ENCODE measurements around the gene LRRIQ4. TPM values are rescaled to one million over a fixed set of nuclear protein-coding genes. Genes with fewer than 3 reads are reported as not detected.

The LRRIQ4 gene
- total and polyA plus RNA-seq, 2 donors = not detected

DNA sequence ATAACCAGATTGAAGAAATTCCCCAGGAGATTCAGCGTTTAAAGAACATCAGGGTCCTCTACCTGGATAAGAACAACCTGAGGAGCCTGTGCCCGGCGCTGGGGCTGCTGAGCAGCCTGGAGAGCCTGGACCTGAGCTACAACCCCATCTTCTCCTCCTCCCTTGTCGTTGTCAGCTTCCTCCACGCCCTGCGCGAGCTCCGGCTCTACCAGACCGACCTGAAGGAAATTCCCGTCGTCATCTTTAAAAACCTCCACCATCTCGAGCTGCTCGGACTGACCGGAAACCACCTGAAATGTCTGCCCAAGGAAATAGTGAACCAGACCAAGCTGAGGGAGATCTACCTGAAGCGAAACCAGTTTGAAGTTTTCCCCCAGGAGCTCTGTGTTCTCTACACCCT, 9.4 kb downstream of the LRRIQ4 start:
- no peak for DNase-seq (ENCODE audit: extremely low spot score)
- H3K4me1 ChIP-seq (ENCODE audit: insufficient read depth) = no peaks in the 10 kb centered on the region
- no peak overlapping the region for H3K4me3 ChIP-seq (ENCODE audit: low read depth, low read length)
- no peaks in the 10 kb centered on the region for H3K36me3 ChIP-seq (ENCODE audit: insufficient read depth)
- 96% methylated on average over 15 of the region's 15 CpGs for WGBS
- H3K27ac ChIP-seq (ENCODE audit: low read depth) = no peak overlapping the region

DNA sequence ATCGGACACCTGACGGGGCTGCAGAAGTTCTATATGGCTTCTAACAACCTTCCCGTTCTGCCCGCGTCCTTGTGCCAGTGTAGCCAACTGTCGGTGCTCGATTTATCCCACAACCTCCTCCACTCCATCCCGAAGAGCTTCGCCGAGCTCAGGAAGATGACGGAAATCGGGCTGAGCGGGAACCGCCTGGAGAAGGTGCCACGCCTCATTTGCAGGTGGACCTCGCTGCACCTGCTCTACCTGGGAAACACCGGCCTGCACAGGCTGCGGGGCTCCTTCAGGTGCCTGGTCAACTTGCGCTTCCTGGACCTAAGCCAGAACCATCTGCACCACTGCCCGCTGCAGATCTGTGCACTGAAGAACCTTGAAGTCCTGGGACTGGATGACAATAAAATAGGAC, 9.9 kb downstream of the LRRIQ4 start:
- no peak overlapping the region for H3K27ac ChIP-seq (ENCODE audit: low read depth)

DNA sequence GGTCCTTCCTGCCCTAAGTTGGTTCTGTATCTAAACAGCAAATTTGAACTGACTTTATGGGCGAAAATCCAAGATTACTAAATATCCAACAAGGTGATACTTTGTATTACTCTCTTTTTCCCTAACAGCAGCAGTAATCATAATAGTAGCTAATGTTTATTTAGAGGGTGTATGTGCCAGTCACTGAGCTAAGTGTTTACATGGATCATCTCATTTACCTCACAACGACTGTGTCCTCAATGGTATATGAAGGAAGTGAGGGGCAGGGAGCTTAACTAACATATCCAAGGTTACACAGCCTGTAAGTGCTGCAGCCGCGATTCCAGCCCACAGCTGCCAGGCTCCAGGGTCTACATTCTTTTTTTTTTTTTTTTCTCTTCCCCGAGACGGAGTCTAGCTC, 10.3 kb downstream of the LRRIQ4 start:
- no peaks in the 10 kb centered on the region for H3K4me1 ChIP-seq (ENCODE audit: insufficient read depth)
- 79% methylated on average over 6 of the region's 6 CpGs for WGBS
- no peak for DNase-seq (ENCODE audit: extremely low spot score)
- H3K27ac ChIP-seq (ENCODE audit: low read depth) = no peak overlapping the region
- no peak overlapping the region for H3K4me3 ChIP-seq (ENCODE audit: low read depth, low read length)
- H3K36me3 ChIP-seq (ENCODE audit: insufficient read depth) = no peaks in the 10 kb centered on the region

More for the DNA sequence above, 9.9 kb downstream of the LRRIQ4 start:
- Histone ChIP-seq H3K36me3 (ENCODE audit: insufficient read depth) (no peaks in the 10 kb centered on the region), H3K4me1 (ENCODE audit: insufficient read depth) (no peaks in the 10 kb centered on the region), H3K4me3 (ENCODE audit: low read depth, low read length) (no peak overlapping the region)
- 97% methylated on average over 20 of the region's 20 CpGs for WGBS
- no peak for DNase-seq (ENCODE audit: extremely low spot score)

DNA sequence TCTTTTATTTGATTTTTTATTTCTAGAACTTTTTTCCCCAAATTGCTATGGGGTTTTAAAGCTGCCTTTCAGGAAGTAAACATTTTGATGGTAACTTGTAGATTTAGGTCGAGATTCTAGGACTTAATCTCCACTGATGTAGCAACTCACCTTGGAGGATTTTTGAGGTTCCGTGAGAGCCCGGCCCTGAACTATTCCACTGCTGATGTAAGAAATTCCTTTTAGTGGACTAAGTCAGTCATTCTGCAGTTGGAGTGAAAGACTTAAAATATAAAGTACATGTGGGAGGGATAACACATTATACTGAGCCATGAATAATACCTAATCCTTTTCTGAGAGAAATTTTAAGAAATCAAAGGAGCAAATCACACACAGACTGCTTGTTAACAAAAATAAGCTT, 12.6 kb downstream of the LRRIQ4 start:
- whole genome bisulfite sequencing = 80% methylated on average over 3 of the region's 3 CpGs
- no peak for DNase-seq (ENCODE audit: extremely low spot score)
- H3K4me1 ChIP-seq (ENCODE audit: insufficient read depth) = no peaks in the 10 kb centered on the region
- H3K27ac ChIP-seq (ENCODE audit: low read depth) = no peak overlapping the region
- H3K36me3 ChIP-seq (ENCODE audit: insufficient read depth) = no peaks in the 10 kb centered on the region
- no peak overlapping the region for H3K4me3 ChIP-seq (ENCODE audit: low read depth, low read length)

DNA sequence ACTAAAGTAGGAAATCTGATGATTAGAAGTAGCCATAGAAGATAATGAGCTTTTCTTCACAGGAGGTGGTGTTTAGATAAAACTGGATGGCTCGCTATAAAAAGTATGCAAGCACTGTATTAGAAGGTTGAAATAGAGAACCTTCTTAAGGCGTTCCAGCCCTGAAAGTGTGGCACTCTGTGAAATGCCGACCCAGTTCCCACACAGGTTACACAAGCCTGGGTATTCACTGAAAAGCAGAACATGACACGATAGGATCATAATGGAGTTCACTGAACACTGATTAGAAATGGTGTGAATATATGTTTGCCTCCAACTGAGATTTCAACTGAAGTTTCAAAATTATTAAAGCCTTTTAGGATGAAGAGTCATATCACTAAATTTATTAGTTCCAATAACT, 15.0 kb downstream of the LRRIQ4 start:
- Histone ChIP-seq H3K27ac (ENCODE audit: low read depth) (no peak overlapping the region), H3K36me3 (ENCODE audit: insufficient read depth) (no peaks in the 10 kb centered on the region), H3K4me3 (ENCODE audit: low read depth, low read length) (no peak overlapping the region), H3K4me1 (ENCODE audit: insufficient read depth) (no peaks in the 10 kb centered on the region)
- WGBS = 79% methylated on average over 4 of the region's 4 CpGs
- DNase-seq (ENCODE audit: extremely low spot score) = no peak

DNA sequence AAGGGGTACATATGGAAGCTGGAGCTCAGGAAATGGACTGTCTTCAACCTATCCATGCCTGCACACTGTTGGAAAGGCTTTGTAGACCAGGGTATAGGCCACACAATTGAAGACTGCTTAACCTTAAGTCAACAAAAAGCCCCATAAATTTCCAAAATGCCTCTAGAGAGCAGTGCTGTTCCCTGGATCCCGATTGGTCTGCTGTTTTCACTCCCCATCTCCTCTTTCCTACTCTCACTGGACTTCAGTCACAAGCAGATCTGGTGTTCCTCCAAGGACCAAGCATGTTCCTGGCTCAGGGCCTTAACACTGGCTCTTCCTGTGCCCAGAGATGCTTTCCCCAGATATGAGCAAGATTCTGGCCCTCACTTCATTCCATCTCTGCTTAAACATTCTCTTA, 22.9 kb downstream of the LRRIQ4 start:
- Histone ChIP-seq H3K27ac (ENCODE audit: low read depth) (no peak overlapping the region), H3K36me3 (ENCODE audit: insufficient read depth) (no peaks in the 10 kb centered on the region), H3K4me3 (ENCODE audit: low read depth, low read length) (no peak overlapping the region), H3K4me1 (ENCODE audit: insufficient read depth) (no peaks in the 10 kb centered on the region)
- 60% methylated on average over 1 of the region's 1 CpG for WGBS
- no peak for DNase-seq (ENCODE audit: extremely low spot score)

DNA sequence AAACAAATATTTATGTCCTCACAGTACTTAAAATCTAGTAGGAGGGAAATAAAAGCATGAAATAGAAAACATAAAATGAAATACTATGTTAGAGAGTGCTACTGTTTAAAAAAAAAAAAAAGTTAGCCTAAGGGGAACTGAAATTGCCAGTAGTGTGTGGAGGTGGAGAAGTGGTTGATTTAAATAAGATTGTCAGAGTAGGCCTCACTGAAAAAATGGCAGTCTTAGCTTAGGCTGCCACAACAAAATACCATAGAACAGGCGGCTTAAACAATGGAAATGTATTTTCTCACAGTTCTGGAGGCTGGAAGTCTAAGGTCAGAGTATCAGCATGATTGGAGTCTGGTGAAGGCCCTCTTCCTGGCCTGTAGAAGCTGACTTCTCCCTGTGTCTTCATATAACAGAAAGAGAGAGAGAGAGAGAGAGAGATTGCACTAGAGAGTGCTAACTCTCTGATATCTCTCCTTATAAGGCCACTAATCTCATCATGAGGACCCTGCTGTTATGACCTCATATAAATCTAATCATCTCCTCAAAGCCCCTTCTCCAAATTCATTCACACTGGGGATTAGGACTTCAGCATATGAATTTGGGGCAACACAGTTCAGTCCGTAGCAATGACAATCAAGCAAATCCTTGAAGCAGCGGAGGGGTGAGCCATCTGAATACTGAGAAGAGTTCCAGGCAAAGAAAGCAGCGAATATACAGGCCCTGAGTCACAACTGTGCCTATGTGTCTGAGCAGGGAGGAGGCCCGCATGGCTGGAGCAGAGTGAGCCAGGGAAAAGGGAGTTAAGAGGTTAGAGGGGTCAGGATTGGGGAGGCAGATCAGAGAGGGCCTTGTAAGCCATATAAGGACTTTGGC, 23.6 kb downstream of the LRRIQ4 start:
- no peak for DNase-seq (ENCODE audit: extremely low spot score)
- Histone ChIP-seq H3K27ac (ENCODE audit: low read depth) (no peak overlapping the region), H3K4me3 (ENCODE audit: low read depth, low read length) (no peak overlapping the region), H3K36me3 (ENCODE audit: insufficient read depth) (no peaks in the 10 kb centered on the region), H3K4me1 (ENCODE audit: insufficient read depth) (no peaks in the 10 kb centered on the region)
- WGBS = 59% methylated on average over 5 of the region's 5 CpGs

DNA sequence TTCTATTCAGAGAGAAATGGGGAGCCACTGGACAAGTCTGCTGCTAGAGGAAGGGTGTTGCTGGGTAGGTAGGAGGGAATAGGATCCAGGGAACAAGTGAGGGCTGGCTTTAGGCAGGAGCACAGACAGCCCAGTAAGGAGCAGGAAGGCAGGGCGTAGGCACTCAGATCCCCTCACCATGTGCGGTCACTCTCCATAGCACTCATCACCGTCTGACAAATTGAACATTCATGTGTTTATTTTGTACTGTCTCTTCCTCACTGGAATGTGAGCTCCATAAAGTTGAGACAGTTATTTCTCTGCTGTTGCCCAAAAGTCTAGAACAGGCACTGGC, 24.2 kb downstream of the LRRIQ4 start:
- Histone ChIP-seq H3K4me3 (ENCODE audit: low read depth, low read length) (no peak overlapping the region), H3K36me3 (ENCODE audit: insufficient read depth) (no peaks in the 10 kb centered on the region), H3K27ac (ENCODE audit: low read depth) (no peak overlapping the region), H3K4me1 (ENCODE audit: insufficient read depth) (no peaks in the 10 kb centered on the region)
- no peak for DNase-seq (ENCODE audit: extremely low spot score)
- WGBS = 75% methylated on average over 3 of the region's 3 CpGs

DNA sequence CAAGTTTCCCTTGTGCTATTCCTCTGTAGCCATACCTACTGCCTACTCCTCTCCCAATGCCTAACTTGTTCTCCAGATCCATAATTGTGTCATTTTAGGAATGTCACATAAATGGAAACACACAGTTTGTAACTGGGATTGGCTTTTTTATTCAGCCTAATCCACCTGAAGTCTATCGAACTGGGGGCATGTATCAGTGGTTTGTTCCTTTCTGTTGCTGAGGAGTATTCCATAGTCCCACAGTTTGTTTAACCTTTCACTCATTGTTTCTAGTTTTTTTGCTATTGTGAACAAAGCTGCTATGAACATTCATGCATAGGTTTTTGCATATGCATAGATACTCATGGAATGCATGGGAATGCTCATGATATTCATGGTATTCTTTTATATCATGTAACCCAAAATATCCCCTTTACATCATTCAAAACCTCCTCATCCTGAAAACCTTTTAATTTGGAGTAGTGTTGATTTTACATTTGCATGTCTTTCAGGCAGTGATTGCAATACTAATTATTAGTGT, 25.9 kb downstream of the LRRIQ4 start:
- Histone ChIP-seq H3K27ac (ENCODE audit: low read depth) (no peak overlapping the region), H3K4me1 (ENCODE audit: insufficient read depth) (no peaks in the 10 kb centered on the region), H3K36me3 (ENCODE audit: insufficient read depth) (no peaks in the 10 kb centered on the region), H3K4me3 (ENCODE audit: low read depth, low read length) (no peak overlapping the region)
- 91% methylated on average over 1 of the region's 1 CpG for WGBS
- no peak for DNase-seq (ENCODE audit: extremely low spot score)

DNA sequence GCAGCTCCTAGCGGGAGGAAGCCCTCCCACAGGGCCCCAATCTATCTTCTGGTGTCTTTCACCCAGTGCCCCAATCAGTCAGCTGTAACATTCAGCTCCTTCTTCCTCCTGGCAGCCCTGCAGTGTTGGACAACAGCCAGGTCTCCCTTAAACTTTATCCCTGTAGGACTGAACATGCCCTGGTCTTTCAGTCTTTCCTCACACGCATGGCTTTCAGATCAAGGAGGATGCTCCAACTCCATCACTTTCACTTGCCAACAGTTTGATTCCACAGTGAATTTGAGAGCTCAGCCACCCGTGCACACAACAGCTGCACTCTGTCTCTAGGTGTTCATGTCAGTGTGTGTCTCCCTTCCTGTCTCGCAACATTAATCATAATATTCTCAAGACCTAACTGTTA, 28.5 kb downstream of the LRRIQ4 start:
- no peak overlapping the region for H3K4me3 ChIP-seq (ENCODE audit: low read depth, low read length)
- 37% methylated on average over 4 of the region's 4 CpGs for WGBS
- no peak overlapping the region for H3K27ac ChIP-seq (ENCODE audit: low read depth)
- no peak for DNase-seq (ENCODE audit: extremely low spot score)
- no peaks in the 10 kb centered on the region for H3K36me3 ChIP-seq (ENCODE audit: insufficient read depth)
- no peaks in the 10 kb centered on the region for H3K4me1 ChIP-seq (ENCODE audit: insufficient read depth)

DNA sequence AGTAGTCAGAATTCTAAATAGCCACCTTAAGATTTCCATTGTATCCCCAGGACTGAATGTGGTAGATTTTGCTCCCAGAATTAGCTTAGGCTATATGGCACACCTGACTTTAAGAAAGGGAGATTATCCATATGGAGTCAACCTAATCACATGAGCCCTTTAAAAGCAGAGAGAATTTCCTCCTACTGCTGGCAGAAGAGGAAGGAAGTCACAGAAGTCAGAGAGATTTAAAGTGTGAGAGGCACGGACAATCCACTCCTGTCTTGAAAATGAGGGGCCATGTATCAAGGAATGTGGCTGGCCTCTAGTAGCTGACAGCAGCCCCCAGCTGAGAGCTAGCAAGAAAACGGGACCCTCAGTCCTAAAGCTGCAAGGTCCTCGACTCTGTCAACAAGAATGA, 30.3 kb downstream of the LRRIQ4 start:
- Histone ChIP-seq H3K4me3 (ENCODE audit: low read depth, low read length) (no peak overlapping the region), H3K4me1 (ENCODE audit: insufficient read depth) (no peaks in the 10 kb centered on the region), H3K36me3 (ENCODE audit: insufficient read depth) (no peaks in the 10 kb centered on the region), H3K27ac (ENCODE audit: low read depth) (no peak overlapping the region)
- 47% methylated on average over 3 of the region's 3 CpGs for WGBS
- no peak for DNase-seq (ENCODE audit: extremely low spot score)

DNA sequence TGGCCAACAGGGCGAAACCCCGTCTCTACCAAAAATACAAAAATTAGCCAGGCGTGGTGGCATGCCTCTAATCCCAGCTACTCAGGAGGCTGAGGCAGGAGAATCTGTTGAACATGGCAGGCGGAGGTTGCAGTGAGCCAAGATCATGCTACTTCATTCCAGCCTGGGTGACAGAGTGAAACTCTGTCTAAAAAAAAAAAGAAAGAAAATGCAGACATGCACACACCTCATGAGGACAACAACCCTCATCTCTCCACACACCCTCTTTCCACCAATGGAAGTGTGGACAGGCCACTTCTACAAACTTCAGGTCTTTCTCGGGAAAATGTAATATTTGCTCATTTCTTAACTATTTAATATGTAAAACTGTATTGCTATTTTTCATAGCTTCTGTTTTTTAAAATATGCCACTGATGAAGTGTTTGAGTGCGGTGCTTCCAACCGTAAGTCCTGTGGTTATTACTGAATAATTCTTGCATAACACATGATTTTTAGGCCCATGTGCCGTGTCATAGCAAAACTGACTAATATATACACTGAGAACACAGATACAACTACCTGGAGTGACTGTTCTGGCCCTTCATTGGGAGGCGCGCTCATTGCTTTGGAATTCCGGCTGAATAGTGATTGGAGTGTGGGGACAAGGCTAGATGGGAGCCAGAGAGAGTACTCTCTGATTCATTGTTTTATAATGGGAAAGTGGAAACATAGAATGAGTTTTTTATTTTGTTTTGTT, 34.0 kb downstream of the LRRIQ4 start:
- Histone ChIP-seq H3K4me1 (ENCODE audit: insufficient read depth) (no peaks in the 10 kb centered on the region), H3K36me3 (ENCODE audit: insufficient read depth) (no peaks in the 10 kb centered on the region), H3K27ac (ENCODE audit: low read depth) (no peak overlapping the region), H3K4me3 (ENCODE audit: low read depth, low read length) (no peak overlapping the region)
- WGBS = 92% methylated on average over 11 of the region's 11 CpGs
- DNase-seq (ENCODE audit: extremely low spot score) = no peak

DNA sequence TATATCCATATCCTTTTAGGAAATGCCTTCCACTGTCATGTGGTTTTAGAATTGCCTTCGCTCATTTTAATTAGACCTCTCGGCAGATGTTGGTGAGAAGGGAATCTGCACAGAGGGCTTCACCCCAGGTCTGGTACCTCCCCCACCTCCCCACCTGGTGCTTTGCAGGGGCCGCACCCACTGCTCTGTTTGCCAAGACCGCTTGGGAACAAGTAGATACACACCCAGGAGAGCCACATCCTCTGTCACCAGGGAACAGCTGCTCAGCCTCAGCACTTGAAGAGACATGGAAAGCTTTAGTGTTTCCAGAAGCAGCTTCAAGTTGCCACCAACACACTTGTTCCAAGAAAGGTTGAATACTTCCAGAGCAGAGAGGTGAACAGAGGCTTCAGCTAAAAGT, 35.2 kb downstream of the LRRIQ4 start:
- Histone ChIP-seq H3K4me3 (ENCODE audit: low read depth, low read length) (no peak overlapping the region), H3K4me1 (ENCODE audit: insufficient read depth) (no peaks in the 10 kb centered on the region), H3K36me3 (ENCODE audit: insufficient read depth) (no peaks in the 10 kb centered on the region), H3K27ac (ENCODE audit: low read depth) (no peak overlapping the region)
- 55% methylated on average over 4 of the region's 4 CpGs for WGBS
- no peak for DNase-seq (ENCODE audit: extremely low spot score)

DNA sequence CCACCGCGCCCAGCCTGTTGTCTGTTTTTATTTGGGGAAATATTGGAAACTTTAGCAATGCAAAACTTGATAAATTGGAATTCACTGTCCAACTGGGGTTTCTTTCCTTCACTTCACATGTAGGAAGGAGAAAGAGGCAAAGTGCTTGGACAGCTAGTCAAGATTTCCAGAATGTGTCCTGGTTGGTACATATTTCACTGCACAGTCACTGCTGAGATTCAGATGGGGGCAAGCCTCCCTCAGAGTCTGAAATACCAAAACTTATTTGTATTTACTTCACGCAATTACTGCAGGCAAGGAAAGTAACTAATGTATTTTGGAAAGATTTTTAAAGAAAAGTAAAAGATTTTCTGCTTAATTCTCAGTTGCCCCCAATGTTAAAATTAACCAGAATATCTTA, 36.1 kb downstream of the LRRIQ4 start:
- DNase-seq (ENCODE audit: extremely low spot score) = no peak
- Histone ChIP-seq H3K36me3 (ENCODE audit: insufficient read depth) (no peaks in the 10 kb centered on the region), H3K27ac (ENCODE audit: low read depth) (no peak overlapping the region), H3K4me1 (ENCODE audit: insufficient read depth) (no peaks in the 10 kb centered on the region), H3K4me3 (ENCODE audit: low read depth, low read length) (no peak overlapping the region)
- WGBS = 97% methylated on average over 3 of the region's 3 CpGs

Data from urinary bladder (tissue), 4 donors.